CD4-positive, alpha-beta T cell treated with Interleukin-1 beta for 1 hour (primary cell): ENCODE data around the gene LAMTOR5.
"Not testable (repeated sequence)": the region's sequence is repeated elsewhere in the genome, so short reads cannot be mapped to it uniquely, and the experiment has no call there.

ENCODE experiments used
- DNase-seq, 2 donors: peaks; one replicate each; pipeline ENCODE4 v3.0.0-alpha.2; 2020 to 2022

LAMTOR5 gene

GRCh38 chr1:110407260-110408210, at the start of gene LAMTOR5:
Gene LAMTOR5 (minus strand): TSS chr1:110407694. CDS start chr1:110407620, 74 bp downstream.
- DNase-seq: peak; percentile 91 to 94

DNA sequence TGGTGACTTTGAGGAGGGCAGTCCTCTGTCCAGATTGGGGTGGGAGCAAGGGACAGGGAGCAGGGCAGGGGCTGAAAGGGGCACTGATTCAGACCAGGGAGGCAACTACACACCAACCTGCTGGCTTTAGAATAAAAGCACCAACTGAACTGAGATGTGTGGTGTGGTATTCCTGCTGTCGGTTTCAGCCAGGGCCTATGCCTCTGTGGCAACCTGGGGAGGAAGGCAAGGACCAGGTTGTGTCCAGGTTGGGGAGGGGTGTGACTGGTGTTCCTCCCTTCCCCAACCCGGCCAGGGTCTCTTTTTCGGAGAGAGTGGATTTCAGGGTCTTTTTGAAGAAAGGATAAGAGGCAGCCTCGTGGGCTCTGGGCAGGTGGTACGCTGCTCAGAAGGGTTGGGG, 49.7 kb upstream of the LAMTOR5 start:
- no peak for DNase-seq

DNA sequence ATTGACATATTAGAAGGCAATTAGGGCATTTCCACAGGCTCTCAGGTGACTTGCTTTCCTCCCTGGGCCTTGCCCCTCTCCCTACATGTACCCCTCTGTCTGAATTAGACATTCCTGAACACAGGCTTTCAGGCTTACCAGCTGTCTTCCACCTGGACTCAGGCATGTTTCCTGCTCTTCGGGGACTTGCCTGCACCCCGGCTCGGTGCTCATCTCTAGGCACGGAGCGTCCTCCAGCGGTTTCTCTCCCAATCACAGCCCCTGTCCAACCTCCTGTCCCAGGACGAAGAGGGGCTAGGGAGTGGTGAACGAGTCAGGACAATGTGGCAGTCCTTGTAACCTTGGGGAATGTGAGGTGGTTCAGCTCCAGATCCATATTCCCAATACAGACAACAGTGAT, 47.7 kb upstream of the LAMTOR5 start:
- no peak for DNase-seq

DNA sequence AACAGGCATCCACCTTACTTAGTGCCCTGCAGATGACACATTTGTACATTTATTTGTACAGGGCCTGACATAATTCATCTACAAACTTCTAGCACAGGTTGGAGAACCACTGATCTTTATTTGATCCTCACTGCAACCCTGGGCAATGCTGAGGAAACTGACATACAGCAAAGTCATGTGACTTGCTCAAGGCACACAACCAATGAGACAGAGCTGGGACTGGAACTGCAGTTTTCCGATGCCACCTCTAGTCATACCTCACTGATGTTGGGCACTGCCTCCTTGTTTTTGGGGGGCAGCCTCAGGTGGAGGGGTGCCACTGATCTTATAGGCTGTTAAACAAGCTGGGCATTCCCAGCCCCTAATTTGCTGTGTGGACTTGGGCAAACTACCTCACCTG, 46.8 kb upstream of the LAMTOR5 start:
- no peak for DNase-seq

GRCh38 chr1:110453829-110454228, 46.3 kb upstream of the LAMTOR5 start:
- no peak for DNase-seq

DNA sequence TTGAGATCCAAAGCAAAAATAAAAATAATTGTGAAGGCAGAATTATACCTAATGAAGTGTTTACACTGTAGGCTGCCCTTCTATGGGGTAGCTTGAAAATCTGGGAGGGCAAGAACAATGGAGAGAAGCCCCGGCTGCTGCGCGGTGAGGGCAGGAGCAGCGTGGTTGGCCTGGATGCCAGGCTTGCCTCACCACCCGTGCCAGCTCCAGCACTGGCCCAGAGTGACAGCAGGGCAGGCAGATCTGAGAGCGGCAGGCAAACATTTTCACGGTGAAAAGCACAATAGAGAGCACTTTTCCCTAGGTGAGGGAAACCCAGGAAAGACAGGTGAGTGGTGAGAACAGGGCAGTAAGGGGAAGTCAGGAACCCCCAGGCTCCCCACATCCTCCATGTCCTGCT, 44.8 kb upstream of the LAMTOR5 start:
- no peak for DNase-seq

DNA sequence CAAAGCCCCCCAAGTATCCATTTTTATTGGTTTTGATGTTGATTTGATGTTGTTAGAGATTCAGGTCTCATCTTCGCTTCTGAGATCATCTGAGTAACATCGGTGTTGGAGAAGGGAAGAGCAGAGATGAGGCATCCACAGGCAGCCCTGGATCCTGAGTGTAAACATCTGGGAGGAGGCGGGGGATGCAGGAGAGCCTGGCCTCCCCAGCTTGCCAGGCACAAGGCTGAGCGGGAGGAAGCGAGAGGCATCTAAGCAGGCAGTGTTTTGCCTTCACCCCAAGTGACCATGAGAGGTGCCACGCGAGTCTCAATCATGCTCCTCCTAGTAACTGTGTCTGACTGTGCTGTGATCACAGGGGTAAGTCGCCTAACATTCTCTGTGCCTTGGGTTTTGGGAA, 43.4 kb upstream of the LAMTOR5 start, which contains the start of gene PROK1:
Gene PROK1, plus strand, starts transcription at position 221 of the 400 bp plus-strand sequence. Its CDS starts 68 bp downstream, at position 289.
- DNase-seq: no peak

DNA sequence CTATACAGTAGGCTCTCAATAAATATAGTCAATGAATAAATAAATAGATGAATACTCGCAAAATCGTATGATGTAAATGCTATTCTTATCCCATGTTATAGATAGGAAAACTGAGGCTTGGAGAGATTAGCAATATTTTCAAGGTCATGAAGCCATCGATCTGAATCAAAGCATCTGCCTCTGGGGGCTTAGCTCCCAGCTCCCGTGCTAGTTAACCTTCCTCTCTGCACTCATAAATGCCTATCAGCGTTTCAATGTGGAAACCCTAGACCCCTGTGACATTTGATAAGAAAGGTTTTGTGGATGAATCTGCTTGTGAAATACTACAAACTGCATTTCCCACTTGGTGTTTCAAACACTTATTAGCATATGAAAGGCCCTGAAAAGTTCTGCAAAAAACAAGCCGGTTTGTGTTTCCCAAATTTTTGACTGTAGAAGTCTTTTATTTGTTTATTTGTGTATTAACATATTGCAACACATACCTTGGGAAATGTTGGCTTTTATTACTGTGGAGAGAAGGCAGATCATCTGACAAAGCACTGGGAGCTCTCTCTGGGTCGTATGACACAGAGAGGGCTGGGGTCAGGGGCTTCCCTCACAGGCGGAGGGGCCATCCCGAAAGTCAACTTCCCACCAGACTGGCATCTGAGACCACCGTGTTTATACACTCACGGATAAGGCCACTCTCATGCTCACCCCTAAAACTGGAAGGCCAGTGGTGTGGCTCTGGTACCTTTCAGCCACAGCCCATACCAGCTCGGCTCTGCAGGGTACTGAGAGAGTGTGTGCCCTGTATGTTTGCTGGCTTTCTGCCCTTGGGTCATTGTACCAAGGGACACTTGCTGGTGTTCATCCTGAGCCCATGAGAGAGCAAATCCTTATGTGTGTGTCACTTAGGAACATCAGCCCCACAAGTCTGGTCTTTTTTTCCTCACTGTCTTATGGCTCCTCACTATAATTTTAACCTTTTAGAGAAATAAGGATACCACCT, 42.5 kb upstream of the LAMTOR5 start:
- DNase-seq: no peak

- no peak for DNase-seq
These were observed 37.1 kb upstream of the LAMTOR5 start for GRCh38 chr1:110444561-110444960.

DNA sequence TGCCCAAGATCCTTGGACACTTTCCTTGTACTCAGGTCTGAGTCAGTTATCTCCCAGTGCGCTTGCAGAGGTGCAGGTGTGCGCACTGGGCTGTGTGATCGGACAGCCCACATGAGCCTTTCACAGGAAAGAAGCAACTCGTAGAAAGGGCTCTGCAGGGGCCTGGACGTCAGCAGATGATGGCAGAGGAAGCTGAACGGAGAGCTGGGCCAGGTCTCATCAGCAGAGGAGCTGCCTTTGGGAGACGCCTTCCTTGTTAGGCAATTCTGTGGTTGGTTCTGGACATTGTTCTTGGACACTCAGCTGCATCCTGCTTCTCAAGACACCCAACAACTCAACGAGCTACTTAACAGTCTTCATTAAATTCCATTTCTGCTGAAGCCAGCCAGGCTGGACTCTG, 36.0 kb upstream of the LAMTOR5 start:
- DNase-seq: no peak

- no peak for DNase-seq
These were observed 34.4 kb upstream of the LAMTOR5 start for GRCh38 chr1:110441888-110442287.

GRCh38 chr1:110440877-110441276, 33.4 kb upstream of the LAMTOR5 start:
- DNase-seq: no peak

DNA sequence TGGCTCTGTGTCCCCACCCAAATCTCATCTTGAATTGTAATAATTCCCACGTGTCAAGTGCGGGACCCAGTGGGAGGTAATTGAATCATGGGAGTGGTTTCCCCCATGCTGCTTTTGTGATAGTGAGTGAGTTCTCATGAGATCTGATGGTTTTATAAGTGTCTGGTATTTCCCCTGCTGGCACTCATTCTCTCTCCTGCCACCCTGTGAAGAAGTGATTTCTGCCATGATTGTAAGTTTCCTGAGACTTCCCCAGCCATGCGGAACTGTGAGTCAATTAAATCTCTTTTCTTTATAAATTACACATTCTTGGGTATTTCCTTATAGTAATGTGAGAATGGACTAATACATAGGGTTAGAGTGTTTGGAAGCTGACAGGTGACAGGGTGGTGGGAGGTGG, 32.4 kb upstream of the LAMTOR5 start:
- DNase-seq: not testable (repeated sequence)

- DNase-seq: no peak
These were observed 31.4 kb upstream of the LAMTOR5 start for GRCh38 chr1:110438893-110439292.

- DNase-seq: not testable (repeated sequence)
These were observed 30.3 kb upstream of the LAMTOR5 start for GRCh38 chr1:110437645-110438299.

DNA sequence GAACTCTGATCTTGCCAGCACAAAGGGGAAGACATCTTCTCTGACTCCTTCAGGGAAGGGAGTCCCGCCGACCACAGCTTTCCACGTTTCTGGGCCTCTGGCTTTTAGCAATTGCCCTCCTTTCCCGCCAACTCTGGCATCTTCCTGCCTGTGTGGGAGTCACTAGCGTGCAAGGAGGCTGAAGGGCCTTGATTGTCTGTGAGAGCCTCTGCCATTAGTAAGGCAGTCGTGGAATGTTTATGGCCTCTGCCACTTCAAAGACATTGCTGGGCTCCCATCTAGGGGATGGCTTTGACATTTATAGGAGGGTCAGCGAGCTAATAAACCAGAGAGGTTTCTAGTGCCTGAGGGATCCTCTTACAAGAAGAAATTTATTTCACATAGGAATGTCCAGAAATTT, 29.1 kb upstream of the LAMTOR5 start:
- DNase-seq: no peak

- no peak for DNase-seq
These were observed 27.5 kb upstream of the LAMTOR5 start for GRCh38 chr1:110434946-110435345.

GRCh38 chr1:110433803-110434202, 26.3 kb upstream of the LAMTOR5 start:
- DNase-seq: peak in 1 of 2 donors; percentile 46

- DNase-seq: no peak
These were observed 25.7 kb upstream of the LAMTOR5 start for GRCh38 chr1:110433213-110433612.

GRCh38 chr1:110430901-110431300, 23.4 kb upstream of the LAMTOR5 start:
- no peak for DNase-seq

GRCh38 chr1:110430366-110430765, 22.9 kb upstream of the LAMTOR5 start:
- DNase-seq: no peak

DNA sequence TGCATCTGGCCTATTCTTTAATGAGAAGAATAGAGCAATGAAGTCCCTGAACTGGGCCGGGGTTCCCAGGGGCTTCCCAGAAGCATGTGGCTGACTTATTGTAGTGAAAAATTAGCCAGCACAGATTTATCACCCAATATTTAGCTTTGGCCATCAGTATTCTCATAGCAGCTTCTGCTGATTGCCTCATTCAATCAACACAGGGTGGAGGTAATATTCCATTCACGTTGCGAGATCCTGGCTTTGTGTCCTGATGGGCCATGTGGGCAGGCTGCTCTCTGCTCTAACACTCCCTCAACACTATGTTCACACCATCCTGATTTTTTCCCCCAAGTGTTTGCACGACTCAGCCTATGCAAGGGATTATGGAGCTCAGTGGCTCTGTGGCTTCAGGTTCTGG, 21.5 kb upstream of the LAMTOR5 start:
- DNase-seq: no peak

GRCh38 chr1:110426854-110427253, 19.4 kb upstream of the LAMTOR5 start:
- DNase-seq: no peak
